ENCODE measurements around the gene PRR20G.

PRR20G gene

GRCh38 chr3:127299276-127299675 lies 11.4 kb upstream of the PRR20G start:
- TF ChIP-seq ARNTL (CRISPR knock-in tag; IDR thresholded peaks at IDR 0.05; ENCODE audit: borderline replicate concordance, low read depth) (no peak), TOX (CRISPR knock-in tag; IDR thresholded peaks at IDR 0.05; ENCODE audit: borderline replicate concordance) (no peak), OSR1 (CRISPR knock-in tag; IDR thresholded peaks at IDR 0.05) (no peak), SNAI2 (CRISPR knock-in tag; IDR thresholded peaks at IDR 0.05) (no peak)
- no peak for ATAC-seq

- ATAC-seq, result no peak
- TF ChIP-seq ISL1 (CRISPR knock-in tag; IDR thresholded peaks at IDR 0.05) (no peak), TOX (CRISPR knock-in tag; IDR thresholded peaks at IDR 0.05; ENCODE audit: borderline replicate concordance) (no peak), ZNF565 (CRISPR knock-in tag; conservative IDR thresholded peaks at IDR 0.05; ENCODE audit: low read depth) (no peak), BACH2 (CRISPR knock-in tag; IDR thresholded peaks at IDR 0.05; ENCODE audit: borderline replicate concordance) (no peak), PATZ1 (CRISPR knock-in tag; IDR thresholded peaks at IDR 0.05; ENCODE audit: borderline replicate concordance) (no peak), CREB5 (CRISPR knock-in tag; IDR thresholded peaks at IDR 0.05; ENCODE audit: low read depth) (no peak), ESRRG (CRISPR knock-in tag; IDR thresholded peaks at IDR 0.05) (no peak), POU6F1 (CRISPR knock-in tag; IDR thresholded peaks at IDR 0.05; ENCODE audit: borderline replicate concordance, low read depth) (no peak), SNAI2 (CRISPR knock-in tag; IDR thresholded peaks at IDR 0.05) (no peak), RARB (CRISPR knock-in tag; IDR thresholded peaks at IDR 0.05) (no peak), ARNTL (CRISPR knock-in tag; IDR thresholded peaks at IDR 0.05; ENCODE audit: borderline replicate concordance, low read depth) (no peak), CSRNP3 (CRISPR knock-in tag; IDR thresholded peaks at IDR 0.05) (no peak), OSR1 (CRISPR knock-in tag; IDR thresholded peaks at IDR 0.05) (no peak), ZC3H10 (CRISPR knock-in tag; IDR thresholded peaks at IDR 0.05) (no peak)
Observed at GRCh38 chr3:127296959-127297358, 9.1 kb upstream of the PRR20G start.

GRCh38 chr3:127296166-127296565 lies 8.3 kb upstream of the PRR20G start:
- no peak for ATAC-seq

More at GRCh38 chr3:127296166-127296565, 8.3 kb upstream of the PRR20G start:
- TF ChIP-seq TCF4 (CRISPR knock-in tag; IDR thresholded peaks at IDR 0.05; ENCODE audit: borderline replicate concordance) (no peak), TOX (CRISPR knock-in tag; IDR thresholded peaks at IDR 0.05; ENCODE audit: borderline replicate concordance) (no peak), PATZ1 (CRISPR knock-in tag; IDR thresholded peaks at IDR 0.05; ENCODE audit: borderline replicate concordance) (no peak), RARB (CRISPR knock-in tag; IDR thresholded peaks at IDR 0.05) (no peak), POU6F1 (CRISPR knock-in tag; IDR thresholded peaks at IDR 0.05; ENCODE audit: borderline replicate concordance, low read depth) (no peak), ZNF8 (CRISPR knock-in tag; IDR thresholded peaks at IDR 0.05) (no peak), ZC3H10 (CRISPR knock-in tag; IDR thresholded peaks at IDR 0.05) (no peak), ZNF565 (CRISPR knock-in tag; conservative IDR thresholded peaks at IDR 0.05; ENCODE audit: low read depth) (no peak), CSRNP3 (CRISPR knock-in tag; IDR thresholded peaks at IDR 0.05) (no peak), CREB5 (CRISPR knock-in tag; IDR thresholded peaks at IDR 0.05; ENCODE audit: low read depth) (no peak), BACH2 (CRISPR knock-in tag; IDR thresholded peaks at IDR 0.05; ENCODE audit: borderline replicate concordance) (no peak), SNAI2 (CRISPR knock-in tag; IDR thresholded peaks at IDR 0.05) (no peak), CSDC2 (CRISPR knock-in tag; IDR thresholded peaks at IDR 0.05) (no peak), ESRRG (CRISPR knock-in tag; IDR thresholded peaks at IDR 0.05) (no peak)

Measured in SK-N-SH treated with all-trans-retinoic acid at 6 μM for 48 hours (cell line).